Measurements from ENCODE around the gene DYRK1B. TPM values are rescaled to one million over a fixed set of nuclear protein-coding genes. Genes with fewer than 3 reads are reported as not detected.
A peak's percentile ranks its signal among the peaks of the same experiment; 100 is the strongest.
"Not testable (repeated sequence)": the region's sequence is repeated elsewhere in the genome, so short reads cannot be mapped to it uniquely, and the experiment has no call there.

The DYRK1B gene
- total RNA-seq, 1 donor from 2014 or later = 6.7 TPM

DNA sequence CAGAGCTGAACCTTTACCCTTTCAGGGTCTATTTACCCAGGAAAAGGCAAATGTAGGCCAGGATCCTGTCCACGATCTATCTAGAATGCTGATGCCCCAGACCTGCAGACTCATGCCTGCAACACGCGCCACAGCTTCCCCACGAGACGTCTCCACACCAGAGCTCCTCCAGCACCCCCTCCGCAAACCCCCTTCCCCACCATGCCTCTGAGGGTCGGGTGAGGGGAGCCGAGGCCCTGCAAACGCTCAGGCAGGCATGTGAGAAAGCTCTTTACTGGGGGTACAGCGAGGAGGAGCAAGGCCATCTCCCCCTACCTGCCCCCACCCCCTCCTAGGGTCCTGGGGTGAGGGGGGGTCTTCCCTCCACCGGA, 8.9 kb downstream of the DYRK1B start:
- Mint-ChIP-seq H3K27me3 (ENCODE audit: low read depth) (no peaks in the 10 kb centered on the region), H3K9me3 (no peaks in the 10 kb centered on the region), H3K4me1 (ENCODE audit: low read depth) (peaks cover 7% of the 10 kb centered on the region), H3K36me3 (ENCODE audit: low read depth) (peaks cover 32% of the 10 kb centered on the region), H3K27ac (no peak overlapping the region), H3K4me3 (ENCODE audit: low read depth) (no peak overlapping the region)
- no peak for DNase-seq (ENCODE audit: low spot score)
- intact Hi-C loops (cut with micrococcal nuclease) = no loop called here

DNA sequence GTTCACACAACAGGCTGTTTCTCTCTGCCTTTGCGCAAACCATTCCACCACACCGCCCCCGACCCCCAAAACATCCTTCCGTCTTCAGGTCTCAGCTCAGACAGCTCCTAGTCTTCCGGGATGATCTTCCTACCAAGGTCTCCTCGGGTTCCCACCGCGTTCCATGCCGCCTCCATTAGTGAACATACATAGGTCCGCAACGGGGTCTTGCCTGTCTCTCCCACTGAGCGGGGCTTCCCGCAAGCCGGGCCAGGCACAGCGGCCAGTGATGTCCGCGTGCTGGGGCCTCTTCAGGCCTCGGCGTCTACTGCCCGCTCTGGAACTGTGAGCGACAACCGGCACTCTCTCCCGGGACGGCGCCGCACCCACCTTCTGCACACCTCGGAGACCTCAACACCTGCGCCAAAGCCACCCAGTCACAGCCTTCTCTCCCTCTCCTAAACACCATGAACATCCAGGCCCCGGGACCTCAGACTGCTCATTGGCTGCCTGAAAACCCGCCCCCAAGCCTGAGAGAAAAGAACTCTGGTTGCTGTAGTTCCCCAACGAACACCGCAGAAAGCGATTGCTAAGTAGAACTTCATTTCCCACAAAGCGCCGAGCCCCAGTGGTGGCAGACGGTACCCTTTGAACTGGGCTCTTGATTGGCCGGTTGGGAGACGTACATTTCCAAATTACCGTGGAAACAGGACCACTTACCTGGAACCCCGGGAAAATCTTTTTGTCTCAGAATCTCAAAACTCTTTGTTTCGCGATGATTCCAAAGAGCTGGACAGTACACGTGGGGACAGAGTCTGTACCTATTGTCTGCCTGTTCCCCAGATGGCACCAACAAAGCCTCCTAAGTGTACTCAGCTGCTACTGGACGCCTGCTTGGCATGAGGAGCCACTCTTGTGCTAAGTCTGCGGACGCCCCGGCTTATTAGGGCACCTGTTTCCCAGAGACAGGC, 9.5 kb downstream of the DYRK1B start:
- DNase-seq (ENCODE audit: low spot score) = peak; percentile 86
- Mint-ChIP-seq H3K4me1 (ENCODE audit: low read depth) (peaks cover 7% of the 10 kb centered on the region), H3K4me3 (ENCODE audit: low read depth) (no peak overlapping the region), H3K27me3 (ENCODE audit: low read depth) (no peaks in the 10 kb centered on the region), H3K27ac (no peak overlapping the region), H3K36me3 (ENCODE audit: low read depth) (peaks cover 25% of the 10 kb centered on the region), H3K9me3 (no peaks in the 10 kb centered on the region)
- intact Hi-C loops (cut with micrococcal nuclease) = loop anchor here (1.0 kb wide), 2 partner anchors 9 to 21 kb away; no protein-coding TSS in a partner anchor

DNA sequence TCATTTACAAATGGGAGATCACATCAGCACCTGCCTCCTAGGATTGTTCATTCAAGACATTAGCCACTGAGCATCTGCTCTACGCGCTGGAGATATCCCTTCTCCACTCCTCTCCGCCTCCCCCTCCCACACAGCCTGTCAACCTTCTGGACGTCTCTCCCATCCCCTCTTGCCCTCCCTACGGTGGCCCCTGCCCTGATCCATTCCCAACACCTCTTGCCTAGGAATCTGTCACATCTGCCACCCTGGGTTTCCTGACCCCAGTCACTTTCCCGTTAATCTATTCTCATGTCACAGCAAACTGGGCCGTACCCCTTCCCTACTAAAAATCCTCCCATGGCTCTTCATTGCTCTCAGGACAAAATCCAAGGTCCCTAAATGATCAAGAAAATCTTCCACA, 10.3 kb downstream of the DYRK1B start:
- Mint-ChIP-seq H3K9me3 (no peaks in the 10 kb centered on the region), H3K4me3 (ENCODE audit: low read depth) (no peak overlapping the region), H3K27me3 (ENCODE audit: low read depth) (no peaks in the 10 kb centered on the region), H3K36me3 (ENCODE audit: low read depth) (peaks cover 19% of the 10 kb centered on the region), H3K27ac (no peak overlapping the region), H3K4me1 (ENCODE audit: low read depth) (peaks cover 5% of the 10 kb centered on the region)
- DNase-seq (ENCODE audit: low spot score) = no peak
- intact Hi-C loops (cut with micrococcal nuclease) = loop anchor here (1.0 kb wide), 2 partner anchors 10 to 22 kb away; no protein-coding TSS in a partner anchor

DNA sequence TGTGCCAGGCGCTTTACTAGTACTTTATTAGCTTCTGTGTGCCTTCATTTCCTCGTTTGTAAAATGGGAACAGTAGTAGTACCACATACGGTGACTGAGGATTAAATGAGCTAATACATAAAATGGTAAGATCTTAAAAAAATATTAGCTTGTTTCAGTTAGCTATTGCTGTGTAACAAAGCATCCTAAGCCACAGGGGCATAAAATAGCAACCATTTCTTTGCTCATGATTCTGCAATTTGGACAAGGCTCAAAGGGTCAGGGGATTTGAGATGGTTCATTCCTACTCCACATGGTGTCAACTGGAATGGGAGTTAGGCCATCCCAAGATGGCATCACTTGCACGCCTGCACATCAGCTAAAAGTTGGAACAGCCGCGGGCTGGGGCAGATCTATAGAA, 13.3 kb downstream of the DYRK1B start:
- Mint-ChIP-seq H3K4me1 (ENCODE audit: low read depth) (no peaks in the 10 kb centered on the region), H3K36me3 (ENCODE audit: low read depth) (peaks cover 8% of the 10 kb centered on the region), H3K27me3 (ENCODE audit: low read depth) (no peaks in the 10 kb centered on the region), H3K4me3 (ENCODE audit: low read depth) (no peak overlapping the region), H3K9me3 (no peaks in the 10 kb centered on the region), H3K27ac (no peak overlapping the region)
- no peak for DNase-seq (ENCODE audit: low spot score)
- intact Hi-C loops (cut with micrococcal nuclease) = no loop called here

GRCh38 chr19:39819786-39820185, 14.2 kb downstream of the DYRK1B start:
- peaks cover 8% of the 10 kb centered on the region for H3K36me3 Mint-ChIP-seq (ENCODE audit: low read depth)
- no peak overlapping the region for H3K4me3 Mint-ChIP-seq (ENCODE audit: low read depth)
- H3K4me1 Mint-ChIP-seq (ENCODE audit: low read depth) = no peaks in the 10 kb centered on the region
- no peak for DNase-seq (ENCODE audit: low spot score)
- no peak overlapping the region for H3K27ac Mint-ChIP-seq
- H3K9me3 Mint-ChIP-seq = no peaks in the 10 kb centered on the region
- H3K27me3 Mint-ChIP-seq (ENCODE audit: low read depth) = no peaks in the 10 kb centered on the region
- intact Hi-C loops (cut with micrococcal nuclease) = no loop called here

DNA sequence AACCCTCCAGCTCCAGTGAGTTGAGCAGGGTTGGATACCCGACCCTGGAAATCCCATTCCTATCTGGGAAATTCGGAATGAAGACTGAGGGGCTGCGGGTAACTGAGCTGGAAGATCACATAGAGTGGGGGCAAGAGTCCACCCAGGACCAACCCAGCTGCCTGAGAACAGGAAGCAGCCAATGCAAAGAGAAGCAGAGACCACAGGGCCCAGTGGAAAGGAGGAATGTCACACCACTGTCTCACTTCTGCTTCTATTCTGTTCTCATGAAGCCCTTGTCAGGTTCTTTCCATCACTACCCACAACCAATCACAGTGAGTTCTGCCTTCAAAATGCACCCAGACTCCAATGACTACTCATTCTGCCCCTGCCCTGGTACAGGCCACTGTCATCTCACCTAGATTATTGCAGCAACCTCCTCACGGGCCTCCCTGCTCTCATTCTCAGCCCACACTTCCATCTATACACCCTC, 15.3 kb downstream of the DYRK1B start:
- no peaks in the 10 kb centered on the region for H3K9me3 Mint-ChIP-seq
- intact Hi-C loops (cut with micrococcal nuclease) = no loop called here
- H3K27me3 Mint-ChIP-seq (ENCODE audit: low read depth) = no peaks in the 10 kb centered on the region
- no peaks in the 10 kb centered on the region for H3K4me1 Mint-ChIP-seq (ENCODE audit: low read depth)
- no peak for DNase-seq (ENCODE audit: low spot score)
- H3K4me3 Mint-ChIP-seq (ENCODE audit: low read depth) = no peak overlapping the region
- no peak overlapping the region for H3K27ac Mint-ChIP-seq
- peaks cover 8% of the 10 kb centered on the region for H3K36me3 Mint-ChIP-seq (ENCODE audit: low read depth)

DNA sequence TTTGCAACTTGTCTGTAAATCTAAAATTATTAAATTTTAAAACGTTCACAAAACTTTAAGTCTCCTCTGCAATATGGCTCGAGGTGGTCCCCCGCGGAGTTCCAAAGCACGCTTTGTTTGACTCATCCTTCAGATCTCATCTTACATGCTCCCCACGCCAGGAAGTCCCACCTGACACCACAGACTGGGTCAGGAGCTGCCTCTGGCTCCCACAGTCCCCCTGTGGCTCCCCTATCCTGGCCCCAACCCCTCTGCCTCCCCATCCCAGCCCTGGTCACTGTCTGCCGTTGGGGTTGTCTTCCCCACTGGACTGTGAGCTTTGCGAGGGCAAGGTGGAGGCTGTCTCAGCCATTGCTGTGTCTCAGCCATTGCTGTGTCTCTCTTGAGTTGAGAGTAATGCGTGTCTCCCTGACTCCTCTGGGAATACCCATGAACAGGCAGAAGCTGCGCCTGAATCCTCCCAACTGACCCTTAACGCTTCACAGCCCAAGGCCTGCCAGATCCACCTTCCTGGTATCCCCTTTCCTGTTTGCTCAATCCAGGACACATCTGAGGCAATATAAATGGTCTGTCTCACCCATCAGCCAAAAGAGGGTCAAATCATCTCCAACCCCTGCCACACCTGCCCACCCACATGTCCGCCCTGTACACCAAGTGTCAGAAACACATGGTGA, 15.9 kb downstream of the DYRK1B start:
- no peak overlapping the region for H3K4me3 Mint-ChIP-seq (ENCODE audit: low read depth)
- H3K27ac Mint-ChIP-seq = no peak overlapping the region
- DNase-seq (ENCODE audit: low spot score) = no peak
- H3K36me3 Mint-ChIP-seq (ENCODE audit: low read depth) = peaks cover 8% of the 10 kb centered on the region
- H3K9me3 Mint-ChIP-seq = no peaks in the 10 kb centered on the region
- H3K4me1 Mint-ChIP-seq (ENCODE audit: low read depth) = no peaks in the 10 kb centered on the region
- no peaks in the 10 kb centered on the region for H3K27me3 Mint-ChIP-seq (ENCODE audit: low read depth)
- intact Hi-C loops (cut with micrococcal nuclease) = no loop called here

DNA sequence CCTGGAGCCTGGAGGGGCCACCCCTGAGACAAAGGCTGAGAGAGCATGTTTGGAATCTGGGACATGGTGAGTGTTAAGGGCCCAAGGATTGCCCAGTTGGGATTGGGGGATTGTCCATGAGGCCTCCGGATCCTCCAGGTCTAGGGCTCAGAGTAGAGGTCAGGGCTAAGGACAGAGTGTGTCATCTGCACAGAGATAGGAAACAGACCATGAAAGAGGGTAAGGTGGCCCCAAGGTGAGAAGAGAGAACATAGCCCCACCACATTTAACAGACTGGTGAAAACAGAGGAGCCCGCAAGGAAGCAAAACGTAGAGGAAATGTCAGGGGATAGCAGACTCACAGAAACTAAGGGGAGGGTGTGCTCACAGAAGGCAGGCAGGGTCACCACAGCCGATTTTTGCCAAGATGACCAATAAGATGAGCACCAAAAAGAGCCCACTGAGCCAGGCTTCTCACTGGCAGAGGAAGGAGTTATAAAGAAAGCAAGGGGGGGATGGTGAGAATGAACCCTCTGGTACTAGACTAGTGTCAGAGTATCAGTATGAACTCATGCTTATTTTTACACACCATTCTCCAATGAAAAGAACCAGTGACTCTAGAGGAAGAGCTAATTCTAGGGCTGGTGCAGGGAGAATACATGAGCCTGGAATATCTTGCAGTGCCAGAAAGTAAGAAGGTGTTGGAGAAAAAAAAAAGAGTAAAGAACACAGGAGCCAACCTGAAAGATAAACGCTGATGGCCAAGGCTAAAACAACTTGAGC, 17.5 kb downstream of the DYRK1B start:
- intact Hi-C loops (cut with micrococcal nuclease) = no loop called here
- Mint-ChIP-seq H3K9me3 (no peaks in the 10 kb centered on the region), H3K4me1 (ENCODE audit: low read depth) (no peaks in the 10 kb centered on the region), H3K27me3 (ENCODE audit: low read depth) (no peaks in the 10 kb centered on the region), H3K27ac (no peak overlapping the region), H3K36me3 (ENCODE audit: low read depth) (peaks cover 8% of the 10 kb centered on the region), H3K4me3 (ENCODE audit: low read depth) (no peak overlapping the region)
- DNase-seq (ENCODE audit: low spot score) = no peak

- Mint-ChIP-seq H3K36me3 (ENCODE audit: low read depth) (peaks cover 8% of the 10 kb centered on the region), H3K4me1 (ENCODE audit: low read depth) (no peaks in the 10 kb centered on the region), H3K9me3 (no peaks in the 10 kb centered on the region), H3K4me3 (ENCODE audit: low read depth) (no peak overlapping the region), H3K27ac (no peak overlapping the region), H3K27me3 (ENCODE audit: low read depth) (no peaks in the 10 kb centered on the region)
- intact Hi-C loops (cut with micrococcal nuclease) = no loop called here
- no peak for DNase-seq (ENCODE audit: low spot score)
Observed at GRCh38 chr19:39814595-39814994, 19.4 kb downstream of the DYRK1B start.

GRCh38 chr19:39814111-39814510, 19.9 kb downstream of the DYRK1B start:
- H3K9me3 Mint-ChIP-seq; H3K4me1 Mint-ChIP-seq (ENCODE audit: low read depth); DNase-seq (ENCODE audit: low spot score); H3K4me3 Mint-ChIP-seq (ENCODE audit: low read depth); intact Hi-C loops (cut with micrococcal nuclease); H3K27me3 Mint-ChIP-seq (ENCODE audit: low read depth); H3K27ac Mint-ChIP-seq; H3K36me3 Mint-ChIP-seq (ENCODE audit: low read depth): not testable (repeated sequence)

GRCh38 chr19:39813264-39813993, 20.5 kb downstream of the DYRK1B start:
- no peaks in the 10 kb centered on the region for H3K4me1 Mint-ChIP-seq (ENCODE audit: low read depth)
- H3K36me3 Mint-ChIP-seq (ENCODE audit: low read depth) = peaks cover 8% of the 10 kb centered on the region
- intact Hi-C loops (cut with micrococcal nuclease) = no loop called here
- no peak overlapping the region for H3K4me3 Mint-ChIP-seq (ENCODE audit: low read depth)
- DNase-seq (ENCODE audit: low spot score) = no peak
- no peaks in the 10 kb centered on the region for H3K27me3 Mint-ChIP-seq (ENCODE audit: low read depth)
- H3K27ac Mint-ChIP-seq = no peak overlapping the region
- no peaks in the 10 kb centered on the region for H3K9me3 Mint-ChIP-seq

DNA sequence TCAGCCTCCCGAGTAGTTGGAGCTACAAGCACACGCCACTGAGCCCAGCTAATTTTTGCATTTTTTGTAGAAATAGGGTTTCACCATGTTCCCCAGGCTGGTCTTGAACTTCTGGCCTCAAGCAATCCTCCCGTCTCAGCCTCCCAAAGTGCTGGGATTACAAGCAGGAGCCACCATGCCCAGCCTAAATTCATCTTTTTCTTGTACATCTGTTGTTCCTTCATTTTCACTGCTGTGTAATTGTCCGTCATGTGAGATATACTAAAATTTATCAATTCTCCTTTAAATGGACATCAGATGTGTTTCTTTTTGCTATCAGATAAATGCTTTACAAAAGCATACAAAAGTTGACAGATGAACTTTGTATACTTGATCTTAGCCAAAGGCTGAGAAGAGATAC, 22.9 kb downstream of the DYRK1B start:
- no peak overlapping the region for H3K27ac Mint-ChIP-seq

More for the DNA sequence above, 22.9 kb downstream of the DYRK1B start:
- Mint-ChIP-seq H3K9me3 (no peaks in the 10 kb centered on the region), H3K4me3 (ENCODE audit: low read depth) (no peak overlapping the region), H3K36me3 (ENCODE audit: low read depth) (no peaks in the 10 kb centered on the region), H3K27me3 (ENCODE audit: low read depth) (no peaks in the 10 kb centered on the region), H3K4me1 (ENCODE audit: low read depth) (no peaks in the 10 kb centered on the region)
- intact Hi-C loops (cut with micrococcal nuclease) = no loop called here
- DNase-seq (ENCODE audit: low spot score) = no peak

Measured in activated T-helper 2 cell treated with anti-CD3 and anti-CD28 coated beads, Interferon-gamma antibody, Interleukin-2, Interleukin-4, amounts not matched to agents 10 μg/mL and 5 μg/mL and 100 μg/mL, durations not matched to agents 14 hours and 24 hours and 36 hours (primary cell).